Right lobe of liver (tissue), 6 donors: Measurements from ENCODE around the gene ASPRV1. TPM values are rescaled to one million over a fixed set of nuclear protein-coding genes. Genes with fewer than 3 reads are reported as not detected.

Experiments used
- ATAC-seq, 4 donors: fragments of 200-7000 bp; cut with Tn5 transposase; one replicate each; pipeline ENCODE4 v1.9.1; 2020; ENCODE audit warnings: mild to moderate bottlenecking in 4 of 4, moderate library complexity in 4 of 4
- DNase-seq, 3 donors: peaks; one replicate each; pipeline ENCODE4 v3.0.0-alpha.2; 2020
- H3K27ac ChIP-seq, 3 donors: fragments of 200-600 bp; one replicate each; pipeline ENCODE4 v1.8.0; 2022
- H3K27me3 ChIP-seq, 2 donors: fragments of 200-600 bp; one replicate each; pipeline ENCODE4 v1.8.0; 2022
- H3K36me3 ChIP-seq, 4 donors: fragments of 200-600 bp; sonication (generic) in 1 of 4; one replicate each; pipeline versions ENCODE4 v1.5.1 to v1.8.0; 2017 to 2022; ENCODE audit warnings: control low read depth in 1 of 4
- H3K4me1 ChIP-seq, 4 donors: fragments of 200-600 bp; sonication (generic) in 1 of 4; one replicate each; pipeline versions ENCODE4 v1.5.1 to v1.8.0; 2017 to 2022; ENCODE audit warnings: control low read depth in 1 of 4
- H3K4me3 ChIP-seq, 3 donors: fragments of 200-600 bp; one replicate each; pipeline ENCODE4 v1.8.0; 2022
- H3K9me3 ChIP-seq, 4 donors: fragments of 200-600 bp; sonication (generic) in 1 of 4; one replicate each; pipeline versions ENCODE4 v1.5.1 to v1.8.0; 2017 to 2022; ENCODE audit warnings: control low read depth in 1 of 4
- POLR2A ChIP-seq: fragments of 450-650 bp; IDR thresholded peaks from one replicate; pipeline ENCODE4 v1.6.1; 2017; ENCODE audit warnings: antibody characterized with exemption, mild to moderate bottlenecking
- WGBS: methylation state at CpG from one replicate; pipeline ENCODE4 v1.1.6; 2018; ENCODE audit warnings: low coverage, low lambda C conversion rate; ENCODE audit not compliant: insufficient coverage; ENCODE audit errors: missing lambda C conversion rate; 5-methylcytosine and 5-hydroxymethylcytosine counted together
- intact Hi-C, 2 donors: fragments of 100-400 bp; cut with DNase I; formaldehyde crosslinking; loops; one replicate each; pipeline versions ENCODE4 v1.11.2 to v1.14.1; 2022
- total RNA-seq, 6 experiments: library from RNA; depleted of rRNA in 2 of 6; stranded (reverse); fragments of >200 nt in 2 of 6; fragmentation: NEBNext Ultra II Directional in 3 of 6; extraction: Animal tissue kit (Norgen Biotek cat#: 25700) in 3 of 6; gene quantifications; one replicate each; pipeline versions ENCODE4 v1.1.0 to v1.2.4, GENCODE V29; 2016 to 2023
- TF ChIP-seq, protein P1 (sequence below), 4 donors: fragments of 200-600 bp in 3 of 4; fragments of 450-650 bp in 1 of 4; IDR thresholded peaks; one replicate each; pipeline versions ENCODE4 v1.5.1 to v1.8.0; 2016 to 2022; ENCODE audit warnings: antibody characterized with exemption in 4 of 4, mild to moderate bottlenecking in 2 of 4
- donor health status: DM: no; HTN: yes; CAD: no.
- donor health status: DM: no; HTN: no; CAD: no.
- donor health status: DM: no; HTN: no; CAD: no.
- donor health status: DM: no; HTN: yes; CAD: no.
- donor health status: DM: no; HTN: yes; CAD: no.

Gene ASPRV1
- total RNA-seq, 6 experiments from 2014 or later: 0.31 to 0.98 (median 0.59) TPM

DNA sequence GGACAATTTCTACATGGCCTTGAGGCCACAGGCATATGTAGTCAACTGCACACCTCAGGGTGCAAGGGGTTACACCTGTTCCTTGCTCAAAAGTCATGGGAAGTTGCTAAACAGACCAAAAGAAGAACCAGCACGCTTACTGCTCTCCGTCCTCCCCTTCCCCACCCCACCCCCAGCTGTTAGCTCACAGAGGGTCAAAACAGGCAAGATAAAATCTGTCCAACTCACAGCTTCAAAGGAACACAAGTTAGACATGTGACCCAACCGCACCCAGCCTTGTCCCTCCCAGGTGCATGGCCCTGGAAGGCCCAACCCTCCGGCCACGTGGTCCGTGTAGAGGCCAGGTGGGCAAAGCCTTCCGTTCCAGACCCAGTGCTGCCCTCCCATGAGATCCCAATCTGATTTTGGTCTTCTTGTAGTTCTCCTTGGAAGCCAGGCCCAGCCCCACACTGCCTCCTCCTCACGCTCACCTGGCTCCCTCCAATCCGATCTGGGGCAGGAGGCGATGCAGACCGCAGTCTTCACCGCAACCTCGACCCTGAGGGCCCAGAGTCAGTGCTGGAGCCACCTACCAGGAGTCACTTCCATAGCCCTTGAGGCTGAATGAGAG is 14.5 kb upstream of the ASPRV1 start:
- intact Hi-C loops: no loop called here
- TF ChIP-seq, protein P1, sequence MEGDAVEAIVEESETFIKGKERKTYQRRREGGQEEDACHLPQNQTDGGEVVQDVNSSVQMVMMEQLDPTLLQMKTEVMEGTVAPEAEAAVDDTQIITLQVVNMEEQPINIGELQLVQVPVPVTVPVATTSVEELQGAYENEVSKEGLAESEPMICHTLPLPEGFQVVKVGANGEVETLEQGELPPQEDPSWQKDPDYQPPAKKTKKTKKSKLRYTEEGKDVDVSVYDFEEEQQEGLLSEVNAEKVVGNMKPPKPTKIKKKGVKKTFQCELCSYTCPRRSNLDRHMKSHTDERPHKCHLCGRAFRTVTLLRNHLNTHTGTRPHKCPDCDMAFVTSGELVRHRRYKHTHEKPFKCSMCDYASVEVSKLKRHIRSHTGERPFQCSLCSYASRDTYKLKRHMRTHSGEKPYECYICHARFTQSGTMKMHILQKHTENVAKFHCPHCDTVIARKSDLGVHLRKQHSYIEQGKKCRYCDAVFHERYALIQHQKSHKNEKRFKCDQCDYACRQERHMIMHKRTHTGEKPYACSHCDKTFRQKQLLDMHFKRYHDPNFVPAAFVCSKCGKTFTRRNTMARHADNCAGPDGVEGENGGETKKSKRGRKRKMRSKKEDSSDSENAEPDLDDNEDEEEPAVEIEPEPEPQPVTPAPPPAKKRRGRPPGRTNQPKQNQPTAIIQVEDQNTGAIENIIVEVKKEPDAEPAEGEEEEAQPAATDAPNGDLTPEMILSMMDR (IDR thresholded peaks at IDR 0.05): no peak
- TF ChIP-seq POLR2A: no peak
- no peaks in the 10 kb centered on the region for H3K36me3 ChIP-seq
- peak; percentile 36 to 49 (median 47) for ATAC-seq
- DNase-seq: peak in 2 of 3 donors; percentile 48 to 78
- H3K27ac ChIP-seq: peak overlapping the region in 2 of 3 donors; percentile 26 to 55
- 76% methylated on average over 7 of the region's 13 CpGs for WGBS
- H3K9me3 ChIP-seq: no peaks in the 10 kb centered on the region
- no peaks in the 10 kb centered on the region for H3K27me3 ChIP-seq
- no peak overlapping the region for H3K4me3 ChIP-seq
- peaks cover 0 to 37% (median 7%) of the 10 kb centered on the region in 4 donors for H3K4me1 ChIP-seq

DNA sequence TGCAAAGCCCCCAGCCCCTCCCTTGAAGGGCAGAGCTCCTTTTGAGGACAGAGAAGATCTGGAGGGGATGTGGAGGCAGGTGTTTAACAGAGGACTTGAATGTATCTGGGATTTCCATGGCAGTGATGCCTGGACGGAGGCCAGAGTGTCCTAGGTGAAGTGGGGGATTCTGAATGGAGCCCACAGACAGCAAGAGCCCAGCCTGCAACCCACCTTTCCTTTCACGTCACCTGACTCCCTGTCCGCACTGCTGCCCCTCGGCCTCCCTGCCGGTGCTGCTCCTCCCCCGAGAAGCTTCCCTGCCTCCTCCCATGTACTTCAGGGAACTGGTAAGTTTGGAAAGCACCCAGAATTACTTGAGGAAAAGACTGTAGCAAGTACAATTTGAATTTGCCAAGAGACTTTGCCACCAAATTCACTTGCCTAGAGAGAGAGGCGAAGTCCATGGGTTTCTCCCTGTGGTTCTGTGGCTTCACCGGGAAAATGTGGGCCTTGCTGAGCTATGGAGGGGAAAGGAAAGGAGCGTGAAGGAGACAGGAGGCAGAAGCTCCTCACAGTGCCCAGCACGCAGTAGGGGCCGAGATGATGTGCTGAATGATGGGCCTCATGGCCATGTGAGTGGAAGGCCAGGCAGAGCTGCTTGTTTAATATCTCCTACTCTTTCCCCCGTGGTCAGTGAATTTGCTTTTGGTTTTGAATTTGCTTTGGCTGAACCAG is 13.9 kb upstream of the ASPRV1 start:
- 67% methylated on average over 6 of the region's 12 CpGs for WGBS
- intact Hi-C loops: no loop called here
- DNase-seq: no peak

DNA sequence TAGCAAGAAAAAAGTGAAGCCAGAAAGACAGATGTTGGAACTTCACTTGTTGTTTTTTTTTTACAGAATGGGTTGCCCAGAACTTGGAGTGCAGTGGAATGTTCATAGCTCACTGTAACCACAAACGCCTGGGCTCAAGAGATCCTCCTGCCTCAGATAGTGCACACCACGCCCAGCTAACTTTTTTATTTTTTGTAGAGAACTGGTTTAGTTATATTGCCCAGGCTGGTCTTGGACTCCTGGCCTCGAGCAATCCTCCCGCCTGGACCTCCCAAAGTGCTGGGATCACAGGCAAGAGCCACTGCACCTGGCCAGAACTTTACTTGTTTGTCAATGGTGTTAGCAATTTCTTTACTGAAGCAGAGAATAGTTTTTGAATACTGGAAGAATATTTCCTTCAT is 11.9 kb upstream of the ASPRV1 start:
- peaks cover 0 to 11% (median 0%) of the 10 kb centered on the region in 4 donors for H3K4me1 ChIP-seq
- H3K4me3 ChIP-seq: no peak overlapping the region
- 73% methylated on average over 4 of the region's 4 CpGs for WGBS
- intact Hi-C loops: no loop called here
- DNase-seq (no peak), ATAC-seq (no peak)
- H3K9me3 ChIP-seq: no peaks in the 10 kb centered on the region
- H3K27me3 ChIP-seq: no peaks in the 10 kb centered on the region
- no peak overlapping the region for H3K27ac ChIP-seq
- TF ChIP-seq POLR2A: no peak
- TF ChIP-seq, protein P1 (IDR thresholded peaks at IDR 0.05): no peak
- no peaks in the 10 kb centered on the region for H3K36me3 ChIP-seq

More for the DNA sequence above, 13.9 kb upstream of the ASPRV1 start:
- Histone ChIP-seq H3K4me3 (no peak overlapping the region), H3K27me3 (no peaks in the 10 kb centered on the region), H3K4me1 (peaks cover 0 to 30% (median 4%) of the 10 kb centered on the region in 4 donors), H3K9me3 (no peaks in the 10 kb centered on the region), H3K36me3 (no peaks in the 10 kb centered on the region), H3K27ac (peak overlapping the region in 2 of 3 donors; percentile 26 to 55)
- no peak for ATAC-seq
- TF ChIP-seq, protein P1 (IDR thresholded peaks at IDR 0.05): no peak

DNA sequence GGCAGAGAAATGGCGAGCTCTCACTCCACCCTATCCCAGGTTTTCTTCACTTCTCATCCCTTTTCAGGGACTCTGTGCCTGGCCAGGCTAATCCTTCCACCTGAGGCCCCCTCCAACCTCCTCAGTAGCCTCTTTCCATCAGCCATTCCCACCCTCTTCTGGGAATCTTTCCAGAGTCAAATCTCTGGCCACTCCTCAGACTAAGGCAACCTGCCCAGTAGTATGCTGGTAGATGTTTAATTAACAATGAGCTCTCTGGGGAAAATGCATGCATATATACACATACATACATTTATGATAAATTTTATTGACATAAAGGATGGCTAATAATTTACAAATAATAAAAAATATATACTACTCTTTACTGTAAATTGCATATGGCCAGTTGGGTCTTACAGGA is 11.4 kb upstream of the ASPRV1 start:
- Histone ChIP-seq H3K4me1 (peaks cover 0 to 10% (median 0%) of the 10 kb centered on the region in 4 donors), H3K27me3 (no peaks in the 10 kb centered on the region), H3K36me3 (no peaks in the 10 kb centered on the region), H3K4me3 (no peak overlapping the region), H3K9me3 (no peaks in the 10 kb centered on the region), H3K27ac (no peak overlapping the region)
- intact Hi-C loops: no loop called here
- WGBS: 83% methylated on average over 1 of the region's 1 CpG
- TF ChIP-seq POLR2A: no peak
- TF ChIP-seq, protein P1 (IDR thresholded peaks at IDR 0.05): no peak
- DNase-seq (no peak), ATAC-seq (no peak)
